Stimulated activated CD4-positive, alpha-beta T cell treated with anti-CD3 and anti-CD28 coated beads, Interleukin-1b, Interleukin-23, amount 100 ng/mL, for 24 hours (primary cell): ENCODE data around the gene MDC1.

Experiments
- DNase-seq, 4 experiments: peaks; one replicate each; pipeline ENCODE4 v3.0.0-alpha.2; 2020; ENCODE audit warnings: low read depth in 4 of 4, low spot score in 1 of 4

MDC1 gene

GRCh38 chr6:30748851-30749540 lies 31.9 kb upstream of the MDC1 start:
- no peak for DNase-seq

DNA sequence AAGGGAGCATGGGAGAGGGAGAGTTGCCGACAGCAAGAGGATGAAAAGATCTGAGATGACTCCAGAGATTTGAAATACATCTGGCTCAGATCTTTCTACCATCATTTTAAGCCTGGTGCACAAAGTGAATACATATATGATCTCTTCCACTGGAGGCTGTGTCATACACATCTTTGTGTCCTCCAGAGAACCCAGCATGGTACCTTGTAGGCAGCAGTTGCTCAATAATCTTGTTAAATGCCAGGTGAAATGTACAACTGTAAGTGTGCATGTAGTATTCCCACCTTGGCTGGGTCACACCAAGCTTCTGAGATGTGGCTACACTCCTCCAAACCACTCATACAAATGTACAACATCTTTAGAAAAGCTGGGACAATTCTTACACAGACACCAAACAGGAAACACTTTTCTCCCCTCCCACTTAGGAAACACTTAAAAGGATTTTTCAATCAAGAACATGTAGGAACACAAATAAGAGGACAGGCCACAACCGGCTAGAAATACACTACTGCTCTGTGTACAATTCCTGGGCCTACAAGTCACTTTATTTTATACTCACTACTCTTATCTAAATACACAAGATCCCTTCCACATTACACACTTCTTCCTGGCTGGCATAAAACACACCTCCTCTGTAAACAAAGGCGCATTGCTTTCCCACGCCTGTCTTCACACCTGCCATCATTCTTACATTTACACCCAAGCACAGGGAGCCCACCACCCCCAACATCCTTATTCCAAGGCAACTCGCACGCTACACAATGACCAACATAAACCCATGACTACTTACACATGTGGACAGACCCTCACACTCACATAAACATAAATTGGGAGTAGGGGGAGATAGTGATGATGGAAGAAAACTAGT lies 31.1 kb upstream of the MDC1 start:
- no peak for DNase-seq

- DNase-seq, result no peak
Observed at GRCh38 chr6:30747300-30747687, 30.2 kb upstream of the MDC1 start.

GRCh38 chr6:30744054-30744805 lies 27.1 kb upstream of the MDC1 start, which contains the start of gene IER3:
IER3 (minus strand) TSS chr6:30744547; CDS start chr6:30744518, 29 bp downstream.
- peak; percentile 70 to 84 (median 80) for DNase-seq

- no peak for DNase-seq
Observed at GRCh38 chr6:30743099-30744053, 26.3 kb upstream of the MDC1 start.

- DNase-seq, result peak; percentile 70 to 96 (median 86)
Observed at GRCh38 chr6:30742316-30743098, 25.4 kb upstream of the MDC1 start, which contains the start of gene FLOT1. FLOT1 (minus strand) TSS chr6:30742687; CDS start chr6:30742189, 498 bp downstream.

DNA sequence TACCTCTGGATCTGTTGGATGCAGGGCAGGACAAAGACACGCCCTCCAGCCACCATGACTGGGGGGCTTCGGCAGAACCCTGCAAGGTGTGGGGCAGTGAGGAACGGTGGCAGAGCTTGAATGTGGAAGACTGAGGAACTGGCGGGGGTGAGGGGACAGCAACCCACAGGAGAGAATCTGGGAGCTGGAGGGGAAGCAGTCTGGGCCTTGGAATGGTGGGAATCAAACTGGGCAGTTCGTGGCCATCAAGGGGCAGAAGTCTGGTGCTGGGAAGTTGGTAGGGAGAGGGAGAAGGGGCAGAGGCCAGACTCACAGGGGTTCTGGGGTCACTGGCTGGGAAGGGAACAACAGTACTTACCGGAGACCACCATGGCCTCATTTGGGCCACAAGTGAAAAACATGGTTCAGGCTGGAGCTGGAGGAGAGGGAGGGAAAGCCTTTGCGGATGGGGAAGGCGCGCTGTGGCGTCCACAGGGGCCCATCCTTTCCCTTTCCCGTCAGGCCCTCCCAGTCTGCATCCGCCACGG lies 24.8 kb upstream of the MDC1 start:
- no peak for DNase-seq

DNA sequence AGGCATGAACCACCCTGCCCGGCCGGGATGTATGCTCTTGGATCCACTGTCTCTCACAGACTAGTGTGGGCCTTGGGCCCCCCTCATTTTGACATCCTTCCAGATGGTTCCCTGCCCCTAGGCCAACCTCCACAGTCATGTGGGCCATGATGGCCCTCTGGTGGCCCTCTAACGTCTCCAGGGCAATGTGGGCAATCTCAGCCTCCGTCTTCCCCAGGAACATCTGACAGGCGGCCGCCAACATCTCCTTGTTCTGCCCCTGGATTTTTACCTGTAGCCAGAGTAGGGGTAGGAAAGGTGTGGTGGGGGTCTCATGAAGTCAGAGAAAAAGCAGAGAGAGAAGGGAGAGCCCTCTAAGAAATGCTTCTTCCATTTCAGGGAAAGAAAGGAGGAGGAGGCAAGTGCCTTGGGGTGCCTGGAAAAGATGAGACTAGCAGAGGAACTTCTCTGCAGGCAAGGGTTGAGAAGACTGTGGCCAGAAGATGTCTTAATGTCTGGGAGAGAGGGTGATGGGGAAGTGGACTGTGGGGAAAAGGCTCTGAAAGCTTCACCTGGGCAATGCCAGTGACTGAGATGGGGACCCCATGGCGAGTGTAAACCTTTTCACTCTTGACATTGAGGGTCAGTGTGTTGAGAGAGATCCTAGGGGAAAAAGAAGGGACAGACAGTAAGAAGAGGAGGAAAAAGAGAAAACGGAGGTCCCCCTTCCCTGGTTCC lies 24.1 kb upstream of the MDC1 start:
- DNase-seq, result no peak

GRCh38 chr6:30740540-30740870 lies 23.4 kb upstream of the MDC1 start:
- no peak for DNase-seq

- DNase-seq, result no peak
Observed at GRCh38 chr6:30738532-30738931, 21.5 kb upstream of the MDC1 start.

DNA sequence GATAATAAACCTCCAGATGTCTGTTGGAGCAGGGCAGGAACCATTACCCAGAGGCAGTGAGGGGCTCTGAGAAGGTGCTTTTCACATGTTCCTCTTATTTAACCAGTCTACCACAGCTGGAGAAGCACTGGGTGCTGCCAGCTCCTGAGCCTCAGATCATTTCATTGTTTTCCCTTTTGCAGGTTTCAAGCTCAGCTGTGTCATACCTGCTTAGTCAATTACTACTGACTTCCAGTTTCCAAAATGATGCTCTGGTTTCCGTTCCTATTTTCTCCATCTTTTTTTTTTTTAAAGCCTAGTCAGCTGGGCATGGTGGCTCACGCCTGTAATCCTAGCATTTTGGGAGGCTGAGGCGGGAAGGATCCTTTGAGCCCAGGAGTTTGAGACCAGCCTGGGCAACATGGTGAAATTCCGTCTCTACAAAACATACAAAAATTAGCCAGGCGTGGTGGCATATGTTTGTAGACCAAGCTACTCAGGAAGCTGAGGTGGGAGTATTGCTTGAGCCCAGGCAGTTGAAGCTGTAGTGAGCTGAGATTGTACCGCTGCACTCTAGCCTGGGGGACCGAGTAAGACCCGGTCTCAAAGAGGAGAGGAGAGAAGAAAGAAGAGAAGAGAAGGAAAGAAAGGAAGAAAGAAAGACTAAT lies 18.7 kb upstream of the MDC1 start:
- no peak for DNase-seq

DNA sequence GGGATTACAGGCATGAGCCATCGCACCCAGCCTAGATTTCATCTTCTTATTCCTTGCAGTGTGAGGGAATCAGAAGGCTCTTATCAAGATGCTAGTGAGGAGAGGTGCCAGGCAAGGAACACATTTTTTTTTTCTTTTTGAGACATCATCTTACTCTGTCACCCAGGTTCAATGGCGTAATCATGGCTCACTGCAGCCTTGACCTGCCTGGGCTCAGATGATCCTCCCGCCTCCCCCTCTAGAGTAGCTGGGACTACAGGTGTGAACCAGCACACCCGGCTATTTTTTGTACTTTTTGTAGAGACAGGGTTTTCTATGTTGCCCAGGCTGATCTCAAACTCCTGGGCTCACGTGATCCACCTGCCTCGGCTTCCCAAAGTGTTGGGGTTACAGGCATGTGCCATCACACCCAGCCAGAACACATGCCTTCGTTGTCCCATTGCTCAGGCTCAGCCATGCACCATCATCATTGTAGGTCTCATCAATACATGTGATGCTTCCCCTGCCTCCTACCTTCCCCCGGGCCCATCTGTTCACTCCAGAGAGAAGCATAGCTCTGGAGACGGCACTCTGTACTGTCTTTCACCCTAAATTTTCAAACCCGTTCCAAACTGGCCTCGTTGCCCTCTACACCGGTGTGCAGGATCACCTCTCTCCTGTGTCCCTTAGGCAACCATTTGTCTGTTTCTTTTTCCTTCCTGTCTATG lies 15.3 kb upstream of the MDC1 start:
- no peak for DNase-seq

GRCh38 chr6:30730601-30731435 lies 13.7 kb upstream of the MDC1 start:
- DNase-seq, result peak in 3 of 4 experiments; percentile 64 to 82 (median 79)

DNA sequence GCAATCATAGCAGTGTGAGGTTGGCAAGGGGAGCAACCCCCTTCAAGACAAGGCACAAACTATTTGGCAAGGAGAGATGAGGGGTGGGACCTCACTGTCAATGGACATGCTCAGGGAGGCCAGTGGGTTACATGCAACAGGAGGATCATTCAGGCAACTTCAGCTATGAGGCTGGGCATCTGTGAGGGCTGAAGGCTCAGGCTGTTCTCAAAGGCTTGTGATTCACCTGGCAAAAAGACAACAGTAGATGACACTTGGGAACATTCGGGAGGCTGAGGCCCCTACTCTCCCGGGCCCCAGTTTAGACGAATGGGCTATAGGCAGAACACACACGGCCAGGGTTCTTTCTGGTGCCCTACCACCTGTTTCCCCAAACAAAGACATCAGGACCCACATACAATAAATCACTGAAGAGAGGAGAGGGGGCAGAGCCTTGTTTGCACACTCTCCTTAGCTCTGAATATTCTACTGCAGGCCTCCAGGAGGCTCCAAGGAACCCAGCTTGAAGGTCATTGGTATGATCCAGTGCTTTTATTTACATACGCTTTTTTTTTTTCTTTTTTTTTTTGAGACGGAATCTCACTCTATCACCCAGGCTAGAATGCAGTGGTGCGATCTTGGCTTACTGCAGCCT lies 11.0 kb upstream of the MDC1 start:
- DNase-seq, result no peak

GRCh38 chr6:30726506-30727413 lies 9.7 kb upstream of the MDC1 start:
- no peak for DNase-seq
